CD4-positive, alpha-beta memory T cell (primary cell): ENCODE data around the gene TNIP2. TPM values are rescaled to one million over a fixed set of nuclear protein-coding genes. Genes with fewer than 3 reads are reported as not detected.
"Not testable (repeated sequence)": the region's sequence is repeated elsewhere in the genome, so short reads cannot be mapped to it uniquely, and the experiment has no call there.

Source experiments
- CTCF ChIA-PET: fragments of 350-600 bp; sonication (Branson Sonifier 250); formaldehyde crosslinking; loops from one replicate; lab custom pipeline; 2021; ENCODE audit warnings: inconsistent platforms; ENCODE audit not compliant: partially characterized antibody; lab: Charles Lee
- POLR2A ChIA-PET: fragments of 350-600 bp; sonication (Branson Sonifier 250); formaldehyde crosslinking; loops from one replicate; lab custom pipeline; 2021; ENCODE audit not compliant: partially characterized antibody; lab: Charles Lee
- DNase-seq, 5 donors: peaks; one replicate each; pipeline versions ENCODE4 v3.0.0 to v3.0.0-alpha.2; 2020 to 2022; ENCODE audit warnings: mixed read lengths in 1 of 5
- H3K27ac ChIP-seq: one replicate; pipeline ENCODE4 v1.7.0; 2013; ENCODE audit warnings: low read depth, low read length
- H3K27me3 ChIP-seq: 2 replicates; pipeline ENCODE4 v1.7.0; 2013; ENCODE audit warnings: mild to moderate bottlenecking, low read length, moderate library complexity; ENCODE audit not compliant: insufficient read depth
- H3K36me3 ChIP-seq: 2 replicates; pipeline ENCODE4 v1.7.0; 2013; ENCODE audit warnings: mild to moderate bottlenecking, low read length, moderate library complexity; ENCODE audit not compliant: insufficient read depth
- H3K4me1 ChIP-seq: 2 replicates; pipeline ENCODE4 v1.7.0; 2013; ENCODE audit warnings: mild to moderate bottlenecking, low read length, moderate library complexity; ENCODE audit not compliant: insufficient read depth
- H3K4me3 ChIP-seq, 2 donors: one replicate each; pipeline ENCODE4 v1.7.0; 2013; ENCODE audit warnings: low read length in 2 of 2, mild to moderate bottlenecking in 1 of 2
- H3K9me3 ChIP-seq, 2 donors: one replicate each; pipeline ENCODE4 v1.7.0; 2013; ENCODE audit warnings: low read length in 2 of 2, control low read depth in 1 of 2; ENCODE audit not compliant: control insufficient read depth in 1 of 2
- H3K27ac Mint-ChIP-seq, 7 donors: one replicate each; pipeline ENCODE4 v1.8.0; 2020 to 2021; ENCODE audit warnings: mixed read lengths in 7 of 7, mild to moderate bottlenecking in 6 of 7, inconsistent platforms in 3 of 7, moderate library complexity in 3 of 7
- H3K27me3 Mint-ChIP-seq, 2 donors: one replicate each; pipeline ENCODE4 v1.8.0; 2020 to 2021; ENCODE audit warnings: mixed read lengths in 2 of 2
- H3K36me3 Mint-ChIP-seq, 2 donors: one replicate each; pipeline ENCODE4 v1.8.0; 2020 to 2021; ENCODE audit warnings: mixed read lengths in 2 of 2, inconsistent platforms in 1 of 2, mild to moderate bottlenecking in 1 of 2
- H3K4me1 Mint-ChIP-seq, 4 donors: one replicate each; pipeline ENCODE4 v1.8.0; 2020 to 2021; ENCODE audit warnings: mixed read lengths in 4 of 4, mild to moderate bottlenecking in 1 of 4
- H3K4me3 Mint-ChIP-seq, 8 donors: one replicate each; pipeline ENCODE4 v1.8.0; 2020 to 2021; ENCODE audit warnings: mixed read lengths in 8 of 8, mild to moderate bottlenecking in 7 of 8, moderate library complexity in 6 of 8, inconsistent platforms in 3 of 8
- H3K9me3 Mint-ChIP-seq, 8 donors: one replicate each; pipeline ENCODE4 v1.8.0; 2020 to 2021; ENCODE audit warnings: mixed read lengths in 8 of 8, mild to moderate bottlenecking in 5 of 8, inconsistent platforms in 3 of 8, moderate library complexity in 1 of 8
- intact Hi-C: fragments of 100-400 bp; cut with micrococcal nuclease; formaldehyde crosslinking; loops from one replicate; pipeline ENCODE4 v1.15.1; 2023
- polyA plus RNA-seq, 2 donors: library from polyadenylated mRNA; unstranded; fragments of 300-500 nt; fragmentation: Illumina TruSeq; gene quantifications; one replicate each; pipeline ENCODE4 v1.2.3, GENCODE V29; 2021
- total RNA-seq, 2 experiments: library from RNA; stranded (reverse); gene quantifications; one replicate each; pipeline ENCODE4 v1.2.3, GENCODE V29; 2021

TNIP2 gene
- total and polyA plus RNA-seq, 4 experiments from 2014 or later = 45.8 to 50.5 (median 49.2) TPM

GRCh38 chr4:2728806-2729532 is 27.2 kb downstream of the TNIP2 start:
- H3K9me3 Mint-ChIP-seq = no peaks in the 10 kb centered on the region
- Histone ChIP-seq H3K4me1 (peaks cover 7% of the 10 kb centered on the region), H3K4me3 (no peak overlapping the region), H3K27ac (no peak overlapping the region), H3K36me3 (peaks cover 28% of the 10 kb centered on the region), H3K27me3 (no peaks in the 10 kb centered on the region), H3K9me3 (no peaks in the 10 kb centered on the region)
- peaks cover 16 to 29% of the 10 kb centered on the region in 2 donors for H3K36me3 Mint-ChIP-seq
- intact Hi-C loops = no loop called here
- no peak for DNase-seq
- no peaks in the 10 kb centered on the region for H3K27me3 Mint-ChIP-seq
- H3K4me1 Mint-ChIP-seq = peaks cover 2 to 7% (median 6%) of the 10 kb centered on the region in 4 donors
- ChIA-PET POLR2A (no interaction called here), CTCF (interaction anchor here (1.5 kb wide), 1 partner anchor 207 kb away, joined by 3 read pairs; no protein-coding TSS in a partner anchor)
- peak overlapping the region in 2 of 7 donors; percentile 17 to 60 for H3K27ac Mint-ChIP-seq
- no peak overlapping the region for H3K4me3 Mint-ChIP-seq

DNA sequence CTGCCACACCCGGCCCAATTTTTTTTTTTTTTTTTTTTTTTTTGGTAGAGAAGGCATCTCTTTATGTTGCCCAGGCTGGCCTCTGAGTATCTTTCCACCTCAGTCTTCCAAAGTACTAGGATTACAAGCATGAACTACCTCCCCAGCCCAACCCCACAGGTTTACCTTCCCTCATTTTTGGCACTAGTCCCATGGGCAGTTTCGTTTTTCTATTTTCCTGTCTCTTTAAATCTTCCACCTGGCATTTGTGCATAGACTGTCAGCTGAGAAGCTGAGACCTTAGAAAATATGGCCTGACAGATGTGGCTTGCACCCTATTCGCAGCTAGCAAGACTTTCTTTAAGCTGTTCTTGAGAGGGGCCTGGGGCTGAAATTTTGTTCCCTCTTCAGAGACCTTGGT is 27.9 kb downstream of the TNIP2 start:
- H3K27me3 ChIP-seq = no peaks in the 10 kb centered on the region
- Mint-ChIP-seq H3K9me3 (no peaks in the 10 kb centered on the region), H3K4me3 (no peak overlapping the region), H3K27ac (no peak overlapping the region), H3K4me1 (peaks cover 2 to 11% (median 10%) of the 10 kb centered on the region in 4 donors), H3K36me3 (peaks cover 16 to 25% of the 10 kb centered on the region in 2 donors), H3K27me3 (no peaks in the 10 kb centered on the region)
- H3K4me1 ChIP-seq = peaks cover 13% of the 10 kb centered on the region
- intact Hi-C loops = no loop called here
- POLR2A ChIA-PET = no interaction called here
- H3K27ac ChIP-seq = no peak overlapping the region
- peaks cover 22% of the 10 kb centered on the region for H3K36me3 ChIP-seq
- DNase-seq = no peak
- H3K9me3 ChIP-seq = no peaks in the 10 kb centered on the region
- no peak overlapping the region for H3K4me3 ChIP-seq
- CTCF ChIA-PET = interaction anchor here (1.5 kb wide), 1 partner anchor 208 kb away, joined by 3 read pairs; no protein-coding TSS in a partner anchor

DNA sequence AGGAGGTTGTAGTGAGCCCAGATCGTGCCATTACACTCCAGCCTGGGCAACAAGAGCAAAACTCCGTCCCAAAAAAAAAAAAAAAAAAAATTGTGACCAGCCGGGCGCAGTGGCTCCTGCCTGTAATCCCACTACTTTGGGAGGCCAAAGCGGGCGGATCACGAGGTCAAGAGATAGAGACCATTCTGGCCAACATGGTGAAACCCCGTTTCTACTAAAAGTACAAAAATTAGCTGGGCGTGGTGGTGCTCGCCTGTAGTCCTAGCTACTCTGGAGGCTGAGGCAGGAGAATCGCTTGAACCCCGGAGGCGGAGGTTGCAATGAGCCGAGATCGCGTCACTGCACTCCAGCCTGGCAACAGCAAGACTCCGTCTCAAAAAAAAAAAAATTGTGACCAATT is 29.3 kb downstream of the TNIP2 start:
- intact Hi-C loops, H3K4me3 Mint-ChIP-seq, H3K27me3 Mint-ChIP-seq, POLR2A ChIA-PET, DNase-seq, H3K9me3 ChIP-seq, H3K27me3 ChIP-seq, H3K27ac ChIP-seq, H3K9me3 Mint-ChIP-seq, H3K4me3 ChIP-seq: not testable (repeated sequence)
- H3K36me3 Mint-ChIP-seq = peaks cover 10 to 18% of the 10 kb centered on the region in 2 donors
- peak overlapping the region in 1 of 7 donors; percentile 15 for H3K27ac Mint-ChIP-seq
- CTCF ChIA-PET = interaction anchor here (1.0 kb wide), 1 partner anchor 18 kb away, joined by 3 read pairs; no protein-coding TSS in a partner anchor
- peaks cover 5 to 19% (median 12%) of the 10 kb centered on the region in 4 donors for H3K4me1 Mint-ChIP-seq
- Histone ChIP-seq H3K4me1 (peaks cover 13% of the 10 kb centered on the region), H3K36me3 (peaks cover 16% of the 10 kb centered on the region)

DNA sequence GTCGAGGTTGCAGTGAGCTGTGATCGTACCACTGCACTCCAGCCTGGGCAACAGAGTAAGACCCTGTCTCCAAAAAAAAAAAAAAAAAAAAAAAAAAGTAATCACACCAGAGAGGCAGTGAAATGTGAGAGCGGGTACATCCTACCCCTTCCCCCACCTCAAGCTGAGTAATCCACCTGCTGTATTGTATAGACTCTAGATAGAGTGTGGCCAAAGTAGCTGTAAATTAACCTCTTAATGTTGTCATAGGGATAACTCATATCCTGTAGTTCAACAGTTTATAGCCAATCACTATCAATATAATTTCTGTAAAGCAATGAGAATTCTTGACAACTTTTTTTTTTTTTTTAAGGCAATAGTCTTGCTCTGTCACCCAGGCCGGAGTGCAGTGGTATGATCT is 30.8 kb downstream of the TNIP2 start:
- CTCF ChIA-PET = interaction anchor here (0.6 to 1.5 kb wide), 3 partner anchors 9 to 549 kb away, joined by 3 to 5 read pairs (median 3); no protein-coding TSS in a partner anchor
- no peaks in the 10 kb centered on the region for H3K27me3 ChIP-seq
- no peak for DNase-seq
- no peaks in the 10 kb centered on the region for H3K9me3 ChIP-seq
- intact Hi-C loops = no loop called here
- Mint-ChIP-seq H3K9me3 (no peaks in the 10 kb centered on the region), H3K36me3 (peaks cover 14 to 18% of the 10 kb centered on the region in 2 donors), H3K4me3 (no peak overlapping the region), H3K27me3 (no peaks in the 10 kb centered on the region), H3K27ac (no peak overlapping the region), H3K4me1 (peaks cover 5 to 22% (median 13%) of the 10 kb centered on the region in 4 donors)
- POLR2A ChIA-PET = no interaction called here
- peaks cover 23% of the 10 kb centered on the region for H3K36me3 ChIP-seq
- no peak overlapping the region for H3K27ac ChIP-seq
- no peak overlapping the region for H3K4me3 ChIP-seq
- peaks cover 13% of the 10 kb centered on the region for H3K4me1 ChIP-seq

- CTCF ChIA-PET = interaction anchor here (1.2 kb wide), 1 partner anchor 10 kb away, joined by 4 read pairs; no protein-coding TSS in a partner anchor
- Mint-ChIP-seq H3K9me3 (no peaks in the 10 kb centered on the region), H3K4me3 (no peak overlapping the region), H3K27me3 (no peaks in the 10 kb centered on the region), H3K4me1 (peaks cover 5 to 22% (median 13%) of the 10 kb centered on the region in 4 donors), H3K36me3 (peaks cover 14 to 24% of the 10 kb centered on the region in 2 donors), H3K27ac (peak overlapping the region in 5 of 7 donors; percentile 7 to 92 (median 76))
- intact Hi-C loops = no loop called here
- H3K27ac ChIP-seq = no peak overlapping the region
- peaks cover 13% of the 10 kb centered on the region for H3K4me1 ChIP-seq
- no peaks in the 10 kb centered on the region for H3K9me3 ChIP-seq
- H3K36me3 ChIP-seq = peaks cover 26% of the 10 kb centered on the region
- no peaks in the 10 kb centered on the region for H3K27me3 ChIP-seq
- POLR2A ChIA-PET = interaction anchor here (0.6 kb wide), 2 partner anchors 12 to 262 kb away, joined by 3 read pairs; no protein-coding TSS in a partner anchor
- DNase-seq = no peak
- H3K4me3 ChIP-seq = no peak overlapping the region
Observed at GRCh38 chr4:2723751-2724150, 32.4 kb downstream of the TNIP2 start.

DNA sequence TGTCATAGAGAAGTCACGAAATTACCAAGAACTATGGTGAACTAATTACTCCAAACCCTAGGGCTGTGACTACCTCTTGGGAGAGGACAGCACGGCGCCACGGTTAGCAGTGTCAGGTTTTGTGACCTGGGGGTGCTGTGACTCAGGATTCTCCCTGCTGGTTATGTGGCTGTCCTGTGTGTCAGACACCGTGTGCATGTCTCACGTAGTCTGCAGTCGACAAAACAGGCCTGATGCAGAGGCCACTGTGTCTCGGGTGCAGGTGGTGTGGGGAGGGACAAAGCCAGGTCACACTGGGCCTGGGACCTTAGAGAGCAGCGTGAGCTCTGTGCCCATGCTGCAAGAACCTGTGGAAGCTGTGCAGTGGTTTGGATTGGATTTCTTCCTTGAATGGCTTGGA is 34.1 kb downstream of the TNIP2 start:
- peaks cover 13% of the 10 kb centered on the region for H3K4me1 ChIP-seq
- intact Hi-C loops = no loop called here
- POLR2A ChIA-PET = no interaction called here

DNA sequence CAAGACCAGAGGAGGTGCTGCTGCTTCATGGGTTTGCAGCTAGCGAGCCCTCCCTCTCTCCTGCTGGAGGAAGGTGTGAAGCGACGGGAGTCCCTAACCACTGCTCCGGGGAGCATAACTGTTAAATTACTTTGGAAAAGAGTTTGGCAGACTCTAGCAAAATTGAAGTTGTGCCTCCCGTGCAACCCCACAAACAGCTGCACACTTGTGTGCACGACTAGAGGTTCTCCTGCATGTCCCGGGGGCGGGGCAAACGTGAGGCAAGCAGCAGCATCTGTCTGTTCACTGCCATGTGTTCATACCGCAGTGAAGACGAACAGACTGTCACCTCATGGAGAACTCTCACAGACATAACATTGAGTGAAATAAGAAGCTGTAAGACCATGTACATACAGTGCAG is 34.5 kb downstream of the TNIP2 start:
- Histone ChIP-seq H3K27ac (no peak overlapping the region), H3K27me3 (no peaks in the 10 kb centered on the region), H3K9me3 (no peaks in the 10 kb centered on the region), H3K4me1 (peaks cover 13% of the 10 kb centered on the region), H3K4me3 (no peak overlapping the region), H3K36me3 (peaks cover 32% of the 10 kb centered on the region)
- H3K36me3 Mint-ChIP-seq = peaks cover 19 to 34% of the 10 kb centered on the region in 2 donors
- no peaks in the 10 kb centered on the region for H3K9me3 Mint-ChIP-seq
- DNase-seq = no peak
- intact Hi-C loops = no loop called here
- POLR2A ChIA-PET = interaction anchor here (1.1 kb wide), 1 partner anchor 24 kb away, joined by 3 read pairs; no protein-coding TSS in a partner anchor
- CTCF ChIA-PET = interaction anchor here (1.2 to 1.5 kb wide), 2 partner anchors 8 to 233 kb away, joined by 3 read pairs; no protein-coding TSS in a partner anchor
- H3K27ac Mint-ChIP-seq = peak overlapping the region in 1 of 7 donors; percentile 42
- no peak overlapping the region for H3K4me3 Mint-ChIP-seq
- H3K4me1 Mint-ChIP-seq = peaks cover 5 to 22% (median 13%) of the 10 kb centered on the region in 4 donors
- no peaks in the 10 kb centered on the region for H3K27me3 Mint-ChIP-seq

More for the DNA sequence above, 34.1 kb downstream of the TNIP2 start:
- Mint-ChIP-seq H3K36me3 (peaks cover 19 to 32% of the 10 kb centered on the region in 2 donors), H3K27me3 (no peaks in the 10 kb centered on the region), H3K27ac (peak overlapping the region in 4 of 7 donors; percentile 14 to 72 (median 62)), H3K9me3 (no peaks in the 10 kb centered on the region), H3K4me3 (no peak overlapping the region), H3K4me1 (peaks cover 5 to 22% (median 13%) of the 10 kb centered on the region in 4 donors)
- Histone ChIP-seq H3K27me3 (no peaks in the 10 kb centered on the region), H3K4me3 (no peak overlapping the region), H3K9me3 (no peaks in the 10 kb centered on the region), H3K27ac (no peak overlapping the region), H3K36me3 (peaks cover 32% of the 10 kb centered on the region)
- CTCF ChIA-PET = interaction anchor here (1.2 to 1.5 kb wide), 2 partner anchors 9 to 232 kb away, joined by 3 read pairs; no protein-coding TSS in a partner anchor
- DNase-seq = no peak
